OCI-LY3 (cell line): Measurements from ENCODE around the gene ARHGEF10L.

Experiments used
- CTCF ChIP-seq: fragments of 200-600, 300-600 bp; sonication (generic); IDR thresholded peaks from 2 replicates; pipeline ENCODE4 v1.5.1; 2014; ENCODE audit warnings: antibody characterized with exemption, low read length, low read depth
- EZH2phosphoT487 ChIP-seq: fragments of 200-600 bp; shearing (Covaris generic); IDR thresholded peaks from 2 replicates; pipeline ENCODE4 v1.6.1; 2018; ENCODE audit warnings: antibody characterized with exemption, mixed run types, low read depth

DNA sequence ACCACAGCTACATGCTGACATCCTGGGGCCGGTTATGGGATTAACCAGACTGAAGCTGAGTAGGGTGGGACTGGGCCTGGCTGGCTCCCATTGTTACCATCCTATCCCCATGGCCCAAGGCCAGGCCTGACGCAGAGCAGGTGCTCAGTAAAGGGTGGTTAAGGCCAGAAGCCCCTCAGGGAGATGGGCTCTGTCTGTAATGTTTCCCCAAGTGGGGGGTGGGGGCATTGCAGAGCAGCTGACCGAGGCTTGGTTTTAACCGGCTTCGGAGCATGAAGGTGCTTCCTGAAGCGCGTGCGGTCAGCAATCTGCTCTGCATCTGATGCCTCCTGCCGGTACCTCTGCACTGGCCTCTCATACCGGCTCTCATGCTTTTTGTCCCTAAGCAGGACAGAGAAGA, 132.2 kb downstream of the ARHGEF10L start:
- TF ChIP-seq CTCF (no peak), EZH2phosphoT487 (no peak)
